HG02970 (cell line): ENCODE measurements around the gene MRPS35.
"Not testable (repeated sequence)": the region's sequence is repeated elsewhere in the genome, so short reads cannot be mapped to it uniquely, and the experiment has no call there.

Source experiments
- ATAC-seq: cut with Tn5 transposase; IDR thresholded peaks from one replicate; pipeline ENCODE4 v1.9.1; 2021; ENCODE audit warnings: mild to moderate bottlenecking, moderate library complexity, moderate number of reproducible peaks; ENCODE audit not compliant: unreplicated experiment, low FRiP score

Gene MRPS35

DNA sequence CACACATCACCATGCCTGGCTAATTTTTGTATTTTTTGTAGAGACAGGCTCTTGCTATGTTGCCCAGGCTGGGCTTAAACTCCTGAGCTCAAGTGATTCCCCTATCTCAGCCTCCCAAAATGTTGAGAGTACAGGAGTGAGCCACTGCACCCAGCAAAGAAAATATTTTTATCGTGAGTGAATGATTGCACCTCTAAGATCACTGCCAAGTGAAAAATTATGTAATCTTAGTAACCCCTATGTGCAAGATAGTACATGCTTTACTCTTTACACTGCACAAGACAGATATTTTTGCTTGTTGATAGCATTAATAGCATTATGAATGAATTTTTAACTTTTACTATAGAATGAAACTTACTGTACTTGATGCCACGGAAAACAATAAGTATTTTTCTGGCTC, 3.4 kb upstream of the MRPS35 start:
- no peak for ATAC-seq

DNA sequence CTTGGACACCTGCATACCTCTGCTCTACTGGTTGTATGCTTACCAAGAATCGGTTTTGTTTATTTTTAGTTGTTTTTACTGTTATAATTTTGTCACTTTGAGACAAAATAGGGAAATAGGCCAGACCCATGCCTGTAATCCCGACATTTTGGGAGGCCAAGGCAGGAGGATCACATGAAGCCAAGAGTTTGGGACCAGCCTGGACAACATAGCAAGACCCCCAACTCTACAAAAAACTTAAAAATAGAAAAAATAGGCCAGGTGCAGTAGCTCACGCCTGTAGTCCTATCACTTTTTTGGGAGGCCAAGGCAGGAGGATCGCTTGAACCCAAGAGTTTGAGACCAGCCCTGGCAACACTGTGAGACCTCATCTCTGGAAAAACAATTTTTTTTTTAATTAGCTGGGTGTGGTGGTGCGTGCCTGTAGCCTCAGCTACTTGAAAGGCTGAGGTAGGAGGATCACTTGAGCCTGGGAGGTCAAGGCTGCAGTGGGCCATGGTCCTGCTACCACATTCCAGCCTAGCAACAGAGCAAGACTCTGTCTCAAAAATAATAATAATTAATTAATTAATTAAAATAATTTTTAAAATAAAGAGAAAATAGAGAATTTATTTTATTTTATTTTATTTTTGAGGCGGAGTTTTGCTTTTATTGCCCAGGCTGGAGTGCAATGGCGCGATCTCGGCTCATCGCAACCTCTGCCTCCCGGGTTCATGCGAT, 1.3 kb upstream of the MRPS35 start:
- ATAC-seq, result no peak

DNA sequence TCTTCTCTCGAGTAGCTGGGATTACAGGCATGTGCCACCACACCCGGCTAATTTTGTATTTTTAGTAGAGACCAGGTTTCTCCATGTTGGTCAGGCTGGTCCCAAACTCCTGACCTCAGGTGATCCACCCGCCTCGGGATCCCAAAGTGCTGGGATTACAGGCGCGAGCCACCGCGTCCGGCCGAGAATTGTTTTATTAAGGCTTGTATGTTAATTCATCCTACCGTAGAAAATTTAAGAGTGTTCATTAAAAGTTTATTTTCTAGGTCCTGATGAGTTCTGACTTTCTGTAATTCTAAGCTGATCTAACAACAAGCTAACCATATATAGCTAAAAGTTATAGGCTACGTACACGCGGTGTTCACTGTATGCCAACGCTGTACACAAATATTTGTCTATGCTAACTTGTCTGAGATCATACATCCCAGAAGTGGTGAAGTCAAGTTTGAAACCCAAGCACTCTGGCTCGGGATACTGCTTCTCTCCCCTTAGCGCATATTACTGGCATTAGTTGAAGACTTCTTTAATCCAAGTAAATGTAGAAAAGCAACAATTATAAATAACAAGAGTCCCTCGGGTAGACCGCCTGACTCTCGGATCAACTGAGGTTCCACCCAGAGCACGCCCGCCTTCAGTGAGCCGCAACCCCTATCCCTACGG, 570 bp upstream of the MRPS35 start:
- peak; percentile 15 for ATAC-seq

DNA sequence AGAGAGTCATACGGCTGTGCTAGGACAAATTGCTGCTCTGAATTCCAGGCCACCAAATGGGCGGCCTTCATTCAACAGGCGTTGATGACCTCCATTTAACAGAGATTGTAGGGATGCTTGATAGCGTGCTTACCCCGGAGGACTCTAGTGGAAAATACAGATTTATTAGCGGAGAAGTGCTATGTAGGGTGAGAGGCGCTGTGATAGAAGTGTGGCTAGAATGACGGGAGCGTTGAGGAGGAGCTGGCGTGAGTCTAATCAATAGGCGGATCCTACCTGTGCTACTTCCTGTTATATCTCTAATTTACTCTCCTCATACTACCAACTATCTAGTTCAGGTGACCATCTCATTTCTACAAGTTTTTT, 668 bp downstream of the MRPS35 start:
- ATAC-seq, result no peak

DNA sequence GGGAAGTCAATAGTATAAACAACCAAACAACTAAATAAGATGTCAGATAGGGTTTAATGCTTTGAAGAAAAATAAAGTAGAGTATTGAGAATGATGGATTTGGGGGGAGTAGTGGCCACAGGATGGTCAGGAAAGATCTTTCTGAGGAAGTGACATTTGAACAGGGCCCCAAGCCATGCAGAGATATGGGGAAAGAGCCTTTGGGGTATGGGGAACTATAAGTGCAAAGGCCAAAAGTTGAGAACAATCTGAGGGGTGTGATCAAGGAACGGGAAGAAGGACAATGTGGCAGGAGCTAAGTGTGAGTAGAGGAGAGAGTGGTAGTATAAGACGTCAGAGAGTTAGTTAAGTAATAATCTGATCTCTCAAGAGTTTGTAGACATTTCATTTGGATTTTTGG, 1.3 kb downstream of the MRPS35 start:
- no peak for ATAC-seq

DNA sequence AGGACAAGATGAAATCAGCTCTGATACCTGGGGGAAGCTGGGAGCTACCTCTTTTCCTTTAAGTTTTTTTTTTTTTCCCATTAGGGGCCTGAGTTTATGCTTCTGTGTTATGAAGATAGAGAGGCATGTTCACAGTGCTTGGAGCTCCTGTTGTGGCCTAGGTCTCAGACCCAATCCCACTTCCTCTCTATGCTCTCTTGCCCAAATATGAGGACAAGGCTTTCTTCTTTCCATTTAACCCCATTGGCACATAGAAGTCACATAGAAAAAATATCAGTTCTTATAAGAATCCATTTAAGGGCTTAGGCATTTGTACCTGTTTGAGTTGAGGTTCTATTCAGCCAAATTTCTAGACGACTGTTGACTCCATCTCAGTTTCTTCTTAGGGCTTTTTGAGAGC, 12.6 kb downstream of the MRPS35 start:
- no peak for ATAC-seq

DNA sequence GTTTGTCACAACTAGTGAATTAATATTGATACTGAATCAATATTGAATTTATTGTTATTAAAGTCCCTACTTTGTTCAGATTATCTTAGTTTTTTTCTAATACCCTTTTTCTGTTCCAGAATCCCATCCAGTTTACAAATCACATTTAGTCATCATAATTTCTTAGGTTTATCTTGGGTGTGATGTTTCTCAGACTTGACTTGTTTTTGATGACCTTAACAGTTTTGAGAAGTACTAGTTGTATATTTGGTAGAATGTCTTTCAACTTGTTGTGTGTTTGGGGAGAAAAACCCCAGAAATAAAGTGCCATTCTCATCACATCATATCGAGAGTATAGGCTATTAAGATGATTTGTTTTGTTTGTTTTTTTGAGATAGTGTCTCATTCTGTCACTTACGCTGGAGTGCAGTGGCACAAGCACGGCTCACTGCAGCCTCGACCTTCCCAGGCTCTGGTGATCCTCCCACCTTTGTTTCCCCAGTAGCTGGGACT, 19.5 kb downstream of the MRPS35 start:
- no peak for ATAC-seq

DNA sequence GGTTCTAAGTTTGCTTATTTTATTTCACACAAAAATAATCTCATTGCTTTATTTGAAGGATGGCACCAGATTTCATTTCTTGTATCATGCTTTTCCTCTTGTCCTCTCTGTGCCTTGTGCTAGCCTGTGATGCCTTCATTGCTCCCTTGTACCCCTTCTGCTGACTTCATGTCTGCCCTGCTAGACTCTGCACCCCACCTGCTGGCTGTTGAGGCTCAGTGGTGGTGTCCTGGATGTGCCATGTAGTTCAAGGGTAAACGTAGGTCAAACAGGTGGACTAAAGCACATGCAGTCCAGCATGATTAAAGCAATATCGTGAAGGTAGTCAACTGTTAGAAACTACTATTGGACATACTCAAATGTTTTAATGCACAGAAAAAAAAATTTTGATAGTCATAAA, 21.6 kb downstream of the MRPS35 start:
- no peak for ATAC-seq

DNA sequence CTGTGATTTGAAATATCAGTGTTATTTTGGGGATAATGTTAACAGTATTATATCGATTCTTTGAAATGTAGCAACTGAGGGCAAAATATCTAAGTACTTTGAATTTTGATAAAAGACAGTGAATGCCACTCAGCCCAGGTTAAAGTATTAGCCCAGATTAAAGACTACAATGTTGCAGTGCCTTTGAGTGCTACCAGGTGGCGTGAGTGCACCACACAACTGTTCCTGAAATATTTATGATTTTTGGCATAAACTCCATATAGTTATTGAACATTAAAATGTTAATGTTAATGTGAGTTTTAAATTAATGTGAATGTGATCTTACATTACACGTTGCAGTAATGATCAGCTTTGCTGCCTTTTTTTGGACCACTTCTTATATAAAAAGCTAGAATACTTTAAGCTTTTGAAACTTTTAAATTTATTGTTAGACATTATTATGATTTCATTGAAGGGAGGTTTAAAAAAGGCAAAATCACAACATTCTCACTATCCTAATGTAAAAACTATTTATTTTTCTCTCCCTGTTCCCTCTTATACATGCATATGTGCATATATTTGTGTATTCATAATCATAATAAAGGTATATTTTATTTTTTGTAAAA, 22.5 kb downstream of the MRPS35 start:
- ATAC-seq, result no peak

DNA sequence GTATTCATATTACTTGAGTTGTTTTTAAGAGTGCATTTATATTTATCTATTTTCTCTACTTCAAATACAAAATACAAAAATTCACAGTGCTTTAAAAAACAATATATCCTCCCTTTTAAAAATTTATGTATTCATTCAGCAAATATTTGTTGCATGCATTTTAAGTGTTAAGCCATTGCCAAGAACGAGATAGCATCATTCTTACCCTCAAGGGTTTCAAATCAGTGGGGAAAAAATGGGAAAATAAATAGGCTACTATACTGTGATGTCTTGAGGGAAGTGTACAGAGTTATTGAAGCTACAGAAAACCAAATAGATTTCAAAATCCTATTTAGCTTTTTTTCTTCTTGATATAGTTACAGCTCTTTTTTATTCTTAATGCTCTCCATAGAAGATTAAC, 23.2 kb downstream of the MRPS35 start:
- ATAC-seq, result no peak

DNA sequence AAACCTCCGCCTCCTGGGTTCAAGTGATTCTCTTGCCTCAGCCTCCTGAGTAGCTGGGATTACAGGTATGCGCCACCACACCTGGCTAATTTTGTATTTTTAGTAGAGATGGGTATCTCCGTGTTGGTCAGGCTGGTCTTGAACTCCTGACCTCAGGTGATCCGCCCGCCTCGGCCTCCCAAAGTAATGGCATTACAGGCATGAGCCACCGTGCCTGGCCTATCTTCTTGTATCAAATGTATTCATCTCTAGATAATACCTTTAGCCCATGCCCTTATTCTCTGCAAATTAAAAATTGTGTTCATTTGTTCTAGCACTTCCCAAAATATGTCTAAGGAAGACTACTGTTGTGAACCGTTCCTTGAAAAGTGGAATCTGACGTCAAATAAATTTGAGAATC, 23.7 kb downstream of the MRPS35 start:
- ATAC-seq, result not testable (repeated sequence)

DNA sequence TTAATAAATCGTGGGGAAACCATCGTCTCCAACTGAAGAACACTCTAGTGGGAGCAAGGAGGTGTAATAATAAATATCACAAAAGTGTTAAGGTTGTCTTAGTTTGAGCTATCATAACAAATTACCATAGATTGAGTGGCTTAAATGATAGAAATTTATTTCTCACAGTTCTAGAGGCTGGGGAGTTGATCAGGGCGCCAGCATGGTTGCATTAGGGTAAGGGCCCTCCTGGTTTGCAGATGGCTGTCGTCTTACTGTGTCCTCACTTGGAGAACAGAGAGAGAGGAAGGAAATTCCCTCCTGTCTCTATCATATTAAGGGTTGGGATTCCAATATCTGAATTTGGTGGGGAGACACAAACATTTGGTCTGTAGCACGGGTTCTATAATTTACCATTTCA, 33.0 kb downstream of the MRPS35 start:
- ATAC-seq, result no peak

DNA sequence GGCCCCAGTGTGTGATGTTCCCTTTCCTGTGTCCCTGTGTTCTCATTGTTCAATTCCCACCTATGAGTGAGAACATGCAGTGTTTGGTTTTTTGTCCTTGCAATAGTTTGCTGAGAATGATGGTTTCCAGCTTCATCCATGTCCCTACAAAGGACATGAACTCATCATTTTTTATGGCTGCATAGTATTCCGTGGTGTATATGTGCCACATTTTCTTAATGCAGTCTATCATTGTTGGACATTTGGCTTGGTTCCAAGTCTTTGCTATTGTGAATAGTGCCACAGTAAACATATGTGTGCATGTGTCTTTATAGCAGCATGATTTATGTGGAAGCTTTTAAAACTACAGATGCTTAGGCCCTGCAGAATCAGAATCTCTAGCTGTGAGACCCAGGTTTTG, 35.1 kb downstream of the MRPS35 start:
- not testable (repeated sequence) for ATAC-seq

DNA sequence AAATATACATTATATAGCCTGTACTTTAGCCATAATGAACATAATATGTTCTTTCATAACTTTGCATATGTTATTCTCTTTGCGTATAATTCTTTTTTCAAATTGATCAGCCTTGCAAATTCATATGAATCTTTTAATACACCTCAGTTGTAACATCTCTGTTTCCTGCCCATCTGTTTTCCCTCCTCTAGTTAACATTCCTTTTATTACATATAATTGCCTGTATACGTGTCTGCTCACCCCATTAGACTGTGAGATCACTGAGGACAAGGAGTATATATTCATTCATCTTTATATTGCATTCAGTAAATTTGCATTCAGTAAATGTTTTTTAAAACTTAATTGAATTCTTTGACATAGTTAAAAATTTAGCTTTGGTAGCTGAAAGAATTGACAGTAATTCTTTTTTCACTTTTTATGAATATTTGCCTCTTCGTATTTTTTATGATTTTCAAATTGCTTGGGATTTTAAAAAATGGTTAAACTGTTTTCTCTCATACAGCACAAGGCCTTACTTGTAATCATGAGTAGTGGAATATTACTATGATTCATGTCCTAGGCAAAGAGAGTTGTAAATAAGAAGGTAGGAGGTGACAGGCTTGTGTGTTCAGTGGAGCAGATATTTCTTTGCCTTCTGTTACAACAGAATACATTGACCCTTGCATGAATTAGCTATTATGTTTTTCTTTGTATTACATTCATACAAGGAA, 36.6 kb downstream of the MRPS35 start:
- ATAC-seq, result no peak

DNA sequence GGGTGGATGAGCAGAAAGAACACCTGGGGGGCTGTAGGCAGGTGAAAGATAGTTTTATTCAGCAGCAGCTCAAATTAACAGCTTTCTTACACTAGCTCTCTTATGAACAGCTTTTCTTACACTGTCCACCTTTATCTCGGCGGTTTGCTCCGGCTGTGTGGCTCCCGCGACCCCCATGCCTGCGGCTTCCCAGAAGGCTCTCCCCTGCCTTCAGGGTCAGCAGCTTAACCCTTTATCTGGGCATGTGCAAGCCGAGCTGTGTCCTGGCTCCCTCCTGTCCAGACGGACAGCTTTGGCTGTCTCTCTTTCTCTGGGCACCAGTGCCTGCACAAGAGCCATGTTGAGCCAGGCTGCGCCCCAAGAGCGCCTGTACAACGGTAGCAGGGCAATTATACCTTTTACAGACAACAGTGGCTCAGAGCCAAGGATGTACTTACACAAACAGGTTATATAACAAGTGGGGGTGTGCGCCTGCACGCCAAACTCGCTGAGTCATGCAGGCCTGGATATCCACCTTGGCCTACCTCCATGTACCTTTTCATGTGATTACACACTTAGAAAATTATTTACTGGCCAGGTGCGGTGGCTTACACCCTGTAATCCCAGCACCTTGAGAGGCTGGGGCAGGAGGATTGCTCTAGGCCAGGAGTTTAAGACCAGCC, 40.9 kb downstream of the MRPS35 start:
- ATAC-seq, result no peak

DNA sequence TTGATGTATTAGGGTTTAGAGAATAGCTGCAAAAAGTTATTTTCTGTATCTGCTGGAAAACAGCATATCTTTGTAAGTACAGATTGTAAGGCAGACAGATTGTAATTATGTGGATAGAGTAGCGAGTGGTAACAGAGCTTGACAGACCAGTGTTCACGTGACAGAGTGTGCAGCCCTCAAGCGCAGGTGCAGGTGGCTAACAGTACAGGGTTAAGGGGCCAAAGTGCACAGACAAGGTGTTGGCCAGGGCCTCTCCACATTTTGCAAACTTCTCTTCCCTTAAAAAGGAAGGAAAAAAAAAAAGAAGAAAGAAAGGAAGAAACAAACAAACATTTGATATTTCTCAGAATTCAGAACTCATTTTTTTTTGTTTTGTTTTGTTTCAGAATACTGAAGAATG, 44.2 kb downstream of the MRPS35 start:
- ATAC-seq, result no peak

DNA sequence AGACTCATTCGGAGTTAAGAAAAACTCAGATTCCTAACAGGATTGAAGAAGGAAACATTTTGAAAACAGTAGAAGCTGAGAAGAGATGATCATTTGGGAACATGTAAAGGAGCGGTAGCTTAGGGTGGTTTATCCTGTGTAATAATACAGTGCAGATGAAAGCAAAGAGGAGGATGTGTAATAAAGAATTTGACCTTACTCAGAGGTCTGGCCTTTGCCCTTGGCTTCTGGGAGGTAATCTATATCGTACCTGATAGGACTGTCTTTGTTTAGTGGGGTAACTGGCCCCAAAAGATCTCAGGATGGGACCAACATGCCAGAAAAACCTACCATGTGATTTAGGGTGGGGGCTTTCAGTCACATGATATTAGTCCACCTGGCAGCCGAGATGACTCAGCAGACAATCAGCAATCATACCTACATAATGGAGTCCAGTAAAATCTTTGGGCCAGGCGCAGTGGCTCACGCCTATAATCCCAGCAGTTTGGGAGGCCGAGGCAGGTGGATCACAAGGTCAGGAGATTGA, 46.1 kb downstream of the MRPS35 start:
- no peak for ATAC-seq

DNA sequence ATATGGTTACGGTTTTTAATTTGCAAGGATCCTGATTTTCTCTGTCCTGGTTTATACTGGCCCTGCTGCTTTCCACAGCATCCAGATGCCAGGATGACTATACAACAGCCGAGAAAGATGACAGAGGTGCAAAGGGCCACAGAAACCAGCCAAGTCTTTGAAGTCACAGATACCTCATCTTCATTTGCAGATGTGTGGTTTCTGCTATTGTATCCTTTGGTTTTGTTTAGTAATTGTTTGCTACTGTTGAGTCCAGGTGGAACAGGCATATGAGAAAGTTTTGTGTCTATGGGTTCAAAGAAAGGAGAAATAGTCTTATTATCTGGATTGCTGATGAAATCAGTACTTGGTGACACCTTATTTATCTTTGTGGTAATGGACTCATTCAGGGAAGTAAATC, 52.1 kb downstream of the MRPS35 start:
- ATAC-seq, result no peak

DNA sequence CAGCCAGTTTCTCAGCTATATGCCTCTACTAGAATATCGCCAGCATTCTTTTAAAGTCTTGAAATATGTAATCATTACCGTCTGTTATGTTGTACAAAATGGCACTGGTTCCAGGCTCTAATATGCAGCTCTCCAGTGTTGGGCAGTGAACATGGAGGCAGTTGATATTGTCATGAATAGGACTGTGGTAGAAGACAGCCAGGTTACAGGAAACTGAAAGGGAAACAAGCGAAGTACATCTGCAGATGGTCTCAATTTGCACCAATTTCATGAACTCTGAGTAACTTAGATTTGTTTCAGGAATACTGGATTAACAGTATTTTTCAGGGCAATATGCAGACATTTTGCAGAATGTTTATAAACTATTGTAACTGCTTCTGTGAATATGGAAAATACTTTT, 56.0 kb downstream of the MRPS35 start:
- no peak for ATAC-seq

DNA sequence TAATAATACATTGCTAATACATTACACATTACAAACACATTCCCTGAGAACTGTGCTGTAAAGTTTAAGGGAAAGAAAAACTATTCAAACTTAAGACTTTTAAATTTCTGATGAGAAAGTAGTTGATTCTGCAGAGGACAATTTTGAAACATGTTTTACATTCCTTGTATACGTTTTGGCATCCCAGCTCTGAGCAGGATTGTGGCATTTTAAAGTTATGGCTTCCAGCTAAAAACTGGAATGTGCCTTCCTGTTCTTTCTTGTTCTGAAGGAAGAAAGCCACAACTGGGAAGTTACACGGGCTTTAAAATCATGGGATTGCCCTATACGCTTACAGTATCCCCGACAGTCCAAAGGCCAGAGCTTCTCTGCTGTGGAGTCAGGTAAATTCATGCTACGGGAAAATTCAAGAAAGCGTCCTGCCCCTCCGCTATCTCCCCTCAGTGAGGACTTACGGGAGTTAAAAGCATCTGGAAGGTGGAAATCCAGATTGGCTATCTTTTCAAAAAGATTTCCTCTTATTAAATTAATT, 58.6 kb downstream of the MRPS35 start:
- no peak for ATAC-seq
